SK-N-SH (cell line): ENCODE data around the gene TM9SF2. TPM values are rescaled to one million over a fixed set of nuclear protein-coding genes. Genes with fewer than 3 reads are reported as not detected.

Experiments
- CTCF ChIA-PET: fragments of 300-600, 350-600 bp; formaldehyde crosslinking; extraction: SDS; loops from one replicate; lab custom pipeline; 2021; lab: Yijun Ruan, JAX
- POLR2A ChIA-PET: fragments of 350-600 bp; sonication (Branson Sonifier 250); formaldehyde crosslinking; extraction: SDS; loops from one replicate; lab custom pipeline; 2020; ENCODE audit warnings: antibody characterized with exemption, inconsistent platforms; lab: Yijun Ruan, JAX
- DNase-seq: peaks from one replicate; pipeline ENCODE4 v3.0.0; 2012
- H2AFZ ChIP-seq: fragments of 200-600 bp; sonication (generic); 2 replicates; pipeline ENCODE4 v1.8.1; 2016; ENCODE audit warnings: antibody characterized with exemption, mild to moderate bottlenecking, low read depth
- H3F3A ChIP-seq: fragments of 200-600 bp; sonication (generic); replicated peaks from 2 replicates; pipeline ENCODE3; 2016; ENCODE audit warnings: antibody characterized with exemption, mild to moderate bottlenecking; ENCODE audit not compliant: insufficient read depth
- H3K27ac ChIP-seq, 2 experiments: fragments of 200-500 bp in 1 of 2; fragments of 200-600 bp in 1 of 2; sonication (Bioruptor generic) in 1 of 2; sonication (generic), shearing (Covaris generic) in 1 of 2; 2 replicates each; pipeline versions ENCODE4 v1.5.1 to v1.6.1; 2014 to 2016; ENCODE audit warnings: low read depth in 2 of 2, inconsistent platforms in 1 of 2, low read length in 1 of 2, mild to moderate bottlenecking in 1 of 2, mixed read lengths in 1 of 2
- H3K27me3 ChIP-seq: fragments of 200-600 bp; sonication (generic), shearing (Covaris generic); 2 replicates; pipeline ENCODE4 v1.6.1; 2016; ENCODE audit warnings: mixed run types; ENCODE audit not compliant: insufficient read depth
- H3K36me3 ChIP-seq, 2 experiments: fragments of 200-500 bp in 1 of 2; fragments of 200-600 bp in 1 of 2; sonication (Bioruptor generic) in 1 of 2; sonication (generic) in 1 of 2; replicated peaks in 1 of 2; 2 replicates each; pipeline versions ENCODE3 to v1.5.1; 2014 to 2016; ENCODE audit warnings: low read length in 1 of 2, mild to moderate bottlenecking in 1 of 2; ENCODE audit not compliant: insufficient read depth in 2 of 2, control insufficient read depth in 1 of 2
- H3K4me1 ChIP-seq, 2 experiments: fragments of 200-500 bp in 1 of 2; fragments of 200-600 bp in 1 of 2; sonication (Bioruptor generic) in 1 of 2; sonication (generic), shearing (Covaris generic) in 1 of 2; 2 replicates each; pipeline versions ENCODE4 v1.5.1 to v1.6.1; 2014 to 2016; ENCODE audit warnings: low read depth in 1 of 2, low read length in 1 of 2, mixed run types in 1 of 2; ENCODE audit not compliant: insufficient read depth in 2 of 2, control insufficient read depth in 1 of 2
- H3K4me2 ChIP-seq: fragments of 200-600 bp; sonication (generic), shearing (Covaris generic); 2 replicates; pipeline ENCODE4 v1.6.1; 2017; ENCODE audit warnings: mixed run types
- H3K4me3 ChIP-seq, 2 experiments: fragments of 200-500 bp in 1 of 2; fragments of 200-600 bp in 1 of 2; sonication (Bioruptor generic) in 1 of 2; sonication (generic), shearing (Covaris generic) in 1 of 2; 2 replicates each; pipeline versions ENCODE4 v1.5.1 to v1.8.1; 2014 to 2016; ENCODE audit warnings: low read depth in 2 of 2, inconsistent platforms in 1 of 2, low read length in 1 of 2, mild to moderate bottlenecking in 1 of 2, mixed read lengths in 1 of 2, moderate library complexity in 1 of 2
- H3K79me2 ChIP-seq: fragments of 200-600 bp; sonication (generic); 2 replicates; pipeline ENCODE4 v1.8.1; 2017; ENCODE audit warnings: mild to moderate bottlenecking; ENCODE audit not compliant: insufficient read depth
- H3K9ac ChIP-seq: fragments of 200-600 bp; sonication (generic); 2 replicates; pipeline ENCODE4 v1.6.1; 2017; ENCODE audit warnings: mixed run types
- H3K9me2 ChIP-seq: fragments of 200-600 bp; sonication (generic); 2 replicates; pipeline ENCODE4 v1.6.1; 2017; ENCODE audit warnings: mixed run types
- H3K9me3 ChIP-seq: fragments of 200-600 bp; sonication (generic); 2 replicates; pipeline ENCODE4 v1.6.1; 2017; ENCODE audit warnings: mixed run types, mild to moderate bottlenecking, moderate library complexity
- H4K20me1 ChIP-seq: fragments of 200-600 bp; sonication (generic); 2 replicates; pipeline ENCODE4 v1.6.1; 2017; ENCODE audit warnings: mild to moderate bottlenecking, mixed run types; ENCODE audit not compliant: insufficient read depth
- CHD2 ChIP-seq: fragments of 150-350 bp; IDR thresholded peaks from 2 replicates; pipeline ENCODE4 v1.6.1; 2018; ENCODE audit warnings: low read length; ENCODE audit not compliant: partially characterized antibody
- CTCF ChIP-seq: fragments of 200-600 bp; sonication (generic); IDR thresholded peaks from 2 replicates; pipeline ENCODE4 v1.6.1; 2017; ENCODE audit warnings: antibody characterized with exemption, mild to moderate bottlenecking, moderate library complexity
- ELF1 ChIP-seq: IDR thresholded peaks from 2 replicates; pipeline ENCODE4 v1.4.0; 2012
- EZH2phosphoT487 ChIP-seq: fragments of 200-600 bp; sonication (generic); IDR thresholded peaks from 2 replicates; pipeline ENCODE4 v1.6.1; 2017; ENCODE audit warnings: low read depth, mixed run types, mild to moderate bottlenecking, antibody characterized with exemption, moderate library complexity, borderline replicate concordance
- FOSL2 ChIP-seq: IDR thresholded peaks from 2 replicates; pipeline ENCODE4 v1.4.0; 2012; ENCODE audit warnings: low read depth, mild to moderate bottlenecking, moderate library complexity, borderline replicate concordance
- FOXM1 ChIP-seq: IDR thresholded peaks from 2 replicates; pipeline ENCODE4 v1.4.0; 2012; ENCODE audit warnings: low read depth, mild to moderate bottlenecking
- GATA2 ChIP-seq: sonication (generic); formaldehyde crosslinking; IDR thresholded peaks from 2 replicates; pipeline ENCODE4 v1.5.0; 2020; ENCODE audit warnings: mild to moderate bottlenecking, missing genetic modification reagents
- MAX ChIP-seq: IDR thresholded peaks from 2 replicates; pipeline ENCODE4 v1.4.0; 2012; ENCODE audit warnings: low read depth
- MEF2A ChIP-seq: IDR thresholded peaks from 2 replicates; pipeline ENCODE4 v1.4.0; 2012; ENCODE audit warnings: low read depth, borderline replicate concordance
- MXI1 ChIP-seq: IDR thresholded peaks from 2 replicates; pipeline ENCODE4 v1.6.1; 2012; ENCODE audit warnings: mild to moderate bottlenecking, low read depth, low read length, improper control_type of control experiment
- NFIC ChIP-seq: IDR thresholded peaks from 2 replicates; pipeline ENCODE4 v1.4.0; 2012; ENCODE audit warnings: borderline replicate concordance
- NRF1 ChIP-seq: IDR thresholded peaks from 2 replicates; pipeline ENCODE4 v1.6.1; 2012; ENCODE audit warnings: low read depth, mild to moderate bottlenecking, low read length
- POLR2AphosphoS5 ChIP-seq: IDR thresholded peaks from 2 replicates; pipeline ENCODE4 v1.6.1; 2012; ENCODE audit warnings: low read depth, low read length
- RAD21 ChIP-seq: IDR thresholded peaks from 2 replicates; pipeline ENCODE4 v1.6.1; 2012; ENCODE audit warnings: mild to moderate bottlenecking, low read length
- RCOR1 ChIP-seq: fragments of 150-350 bp; IDR thresholded peaks from 2 replicates; pipeline ENCODE4 v1.6.1; 2017; ENCODE audit warnings: antibody characterized with exemption, low read length
- RFX5 ChIP-seq: IDR thresholded peaks from 2 replicates; pipeline ENCODE4 v1.6.1; 2012; ENCODE audit warnings: mild to moderate bottlenecking, improper control_type of control experiment, low read length
- RXRA ChIP-seq: IDR thresholded peaks from 2 replicates; pipeline ENCODE4 v1.4.0; 2012; ENCODE audit warnings: low read depth, mild to moderate bottlenecking, borderline replicate concordance
- TAF1 ChIP-seq: IDR thresholded peaks from 2 replicates; pipeline ENCODE4 v1.6.1; 2012; ENCODE audit warnings: low read depth, mild to moderate bottlenecking, low read length, moderate library complexity, borderline replicate concordance
- TEAD4 ChIP-seq: IDR thresholded peaks from 2 replicates; pipeline ENCODE4 v1.4.0; 2012; ENCODE audit warnings: mild to moderate bottlenecking, borderline replicate concordance; ENCODE audit not compliant: insufficient read depth
- USF2 ChIP-seq: fragments of 150-350 bp; IDR thresholded peaks from 2 replicates; pipeline ENCODE4 v1.6.1; 2017; ENCODE audit warnings: antibody characterized with exemption, low read length, low read depth, borderline replicate concordance
- WGBS: methylation state at CpG from one replicate; pipeline ENCODE4 v1.1.6; 2017; ENCODE audit warnings: low lambda C conversion rate; 5-methylcytosine and 5-hydroxymethylcytosine counted together
- polyA plus RNA-seq, 3 experiments: library from polyadenylated mRNA; depleted of rRNA; stranded (reverse); fragments of >200 nt; gene quantifications; 2 replicates each; pipeline ENCODE4 v1.2.3, GENCODE V29; 2012

TM9SF2 gene
- polyA plus RNA-seq, 1 of the 3 experiments (the other 2 are of a cell fraction): 49.8 TPM

GRCh38 chr13:99608345-99608744, 107.1 kb downstream of the TM9SF2 start:
- no peaks in the 10 kb centered on the region for H4K20me1 ChIP-seq

More at GRCh38 chr13:99608345-99608744, 107.1 kb downstream of the TM9SF2 start:
- no peak overlapping the region for H3K4me2 ChIP-seq
- ChIA-PET POLR2A (no interaction called here), CTCF (no interaction called here)
- H3K9me3 ChIP-seq: no peaks in the 10 kb centered on the region
- no peaks in the 10 kb centered on the region for H3K36me3 ChIP-seq
- H3K79me2 ChIP-seq: no peaks in the 10 kb centered on the region
- no peak overlapping the region for H2AFZ ChIP-seq
- H3K4me3 ChIP-seq: no peak overlapping the region
- no peak overlapping the region for H3K27ac ChIP-seq
- H3K27me3 ChIP-seq: no peaks in the 10 kb centered on the region
- peaks cover 0 to 10% of the 10 kb centered on the region in 2 experiments; a peak in 1 of 4 replicates for H3K4me1 ChIP-seq
- H3K9ac ChIP-seq: no peak overlapping the region
- TF ChIP-seq USF2 (no peak), RFX5 (no peak), ELF1 (no peak), TEAD4 (no peak), NFIC (no peak), RCOR1 (no peak), CHD2 (no peak), FOXM1 (no peak), RAD21 (no peak), EZH2phosphoT487 (no peak), POLR2AphosphoS5 (no peak), NRF1 (no peak), TAF1 (no peak), CTCF (no peak), MEF2A (no peak), MXI1 (no peak), MAX (no peak), GATA2 (CRISPR knock-in tag) (no peak), RXRA (no peak), FOSL2 (no peak)
- no peaks in the 10 kb centered on the region for H3K9me2 ChIP-seq
- DNase-seq: no peak
- no peaks in the 10 kb centered on the region for H3F3A ChIP-seq
- 93% methylated on average over 12 of the region's 15 CpGs for WGBS
